GM19193 (cell line): Measurements from ENCODE around the gene MGAT4A.

Experiments
- POLR2A ChIP-seq: IDR thresholded peaks from 4 replicates; pipeline ENCODE4 v1.6.1; 2011; ENCODE audit not compliant: insufficient read depth, insufficient read length; ENCODE audit errors: extremely low read depth

The MGAT4A gene

DNA sequence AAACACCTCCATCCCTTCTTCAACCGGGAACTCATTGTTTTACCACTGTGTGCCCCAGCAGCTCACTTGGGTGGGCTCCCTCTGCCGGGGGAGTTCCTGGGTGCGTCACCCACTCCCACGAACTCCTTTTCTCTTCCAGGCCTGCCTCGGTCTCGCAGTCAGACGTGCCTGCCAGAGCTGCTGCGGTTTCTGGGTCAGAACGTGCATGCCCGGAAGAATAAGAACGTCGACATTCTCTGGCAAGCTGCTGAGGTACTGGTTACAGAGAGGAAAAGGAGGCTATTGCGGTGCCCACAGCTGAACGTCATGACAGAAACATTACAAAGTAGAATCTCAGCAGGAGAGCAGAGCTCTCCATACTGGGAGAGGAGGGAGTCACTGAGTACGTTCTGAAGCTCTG lies 158.3 kb downstream of the MGAT4A start:
- no peak for TF ChIP-seq POLR2A

DNA sequence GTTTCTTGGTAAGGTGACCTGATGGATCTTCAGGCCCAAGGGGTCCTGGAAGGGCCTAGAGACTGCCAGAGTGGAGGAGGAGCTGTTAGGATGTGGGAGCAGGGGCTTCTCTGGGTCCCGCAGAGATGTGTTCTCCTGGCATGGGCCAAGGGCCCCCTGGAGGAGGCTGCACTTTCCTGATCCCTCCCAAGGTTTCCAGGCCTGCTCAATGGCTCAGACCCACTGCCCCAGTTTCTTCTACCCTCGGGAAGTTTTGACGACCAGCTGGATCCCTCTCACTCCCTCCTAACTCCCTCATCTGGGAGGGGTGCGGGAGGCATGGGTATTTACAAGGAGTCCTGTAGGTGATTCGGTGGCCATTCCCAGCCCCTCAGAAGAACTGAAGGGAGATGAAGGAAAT lies 158.7 kb downstream of the MGAT4A start:
- no peak for TF ChIP-seq POLR2A

DNA sequence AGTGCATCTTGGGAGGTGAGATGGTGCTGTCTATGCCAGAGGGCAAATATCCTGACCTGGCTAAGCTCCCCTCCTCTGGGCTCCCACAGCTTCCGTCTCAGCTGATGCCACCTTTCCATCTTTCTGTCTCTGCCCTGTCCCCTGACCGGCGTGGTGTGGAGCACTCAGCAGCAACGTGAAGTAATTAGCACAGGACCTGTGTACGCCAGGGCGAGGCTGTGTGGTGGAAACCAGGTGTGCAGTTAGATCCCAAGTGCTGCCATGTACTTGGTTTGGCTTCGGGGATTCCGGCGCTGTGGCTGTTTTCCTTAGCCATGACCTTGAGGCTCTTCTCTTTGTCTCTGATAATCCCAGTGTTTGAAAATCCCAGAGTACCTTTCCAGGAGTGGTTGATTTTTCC lies 159.1 kb downstream of the MGAT4A start:
- TF ChIP-seq POLR2A, result no peak

DNA sequence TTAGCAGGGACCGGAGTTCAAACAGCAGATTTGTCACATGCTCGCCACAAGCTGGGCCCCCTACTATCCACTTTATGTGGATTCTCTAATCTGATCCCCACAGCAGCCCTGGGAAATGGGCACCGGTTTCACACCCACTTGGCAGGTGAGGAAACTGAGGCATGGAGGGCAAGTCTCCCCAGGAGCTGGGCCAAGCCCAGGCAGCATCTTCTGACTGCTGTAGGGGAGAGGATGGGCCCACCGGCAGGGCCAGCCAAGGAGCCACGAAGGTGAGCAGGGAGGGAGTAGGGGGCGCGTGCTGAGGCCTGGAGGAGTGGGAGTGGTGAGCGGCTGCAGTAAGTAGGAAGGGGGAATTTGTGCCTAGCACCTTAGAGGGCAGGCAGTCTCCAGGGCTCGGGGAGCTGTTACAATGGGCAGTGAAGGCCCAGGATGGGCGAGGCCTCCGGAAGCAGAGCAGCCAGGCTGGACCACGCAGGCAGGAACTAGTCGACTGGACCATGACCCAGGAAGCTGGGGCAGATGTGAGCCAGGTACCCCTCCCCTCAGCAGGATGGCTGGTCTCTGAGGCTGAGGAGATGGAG lies 159.7 kb downstream of the MGAT4A start:
- no peak for TF ChIP-seq POLR2A

DNA sequence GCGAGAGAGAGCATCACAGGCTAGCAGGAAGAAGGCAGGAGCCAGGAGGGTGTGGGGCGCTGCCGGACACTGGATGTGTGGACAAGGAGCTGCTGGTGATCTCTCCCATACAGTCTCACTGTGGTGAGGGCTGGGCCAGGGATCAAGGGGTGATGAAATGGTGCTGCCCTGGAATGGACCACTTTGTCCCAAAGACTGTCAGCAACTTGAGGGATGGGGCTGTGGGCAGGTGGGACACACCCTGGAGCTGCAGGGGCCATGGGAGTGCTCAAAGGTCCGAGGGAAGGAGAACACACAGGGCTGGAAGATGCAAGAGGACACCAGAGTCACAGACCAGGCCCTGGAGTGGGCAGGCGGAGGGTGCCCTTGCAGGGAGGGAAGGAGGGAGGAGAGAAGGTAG lies 160.6 kb downstream of the MGAT4A start:
- no peak for TF ChIP-seq POLR2A

DNA sequence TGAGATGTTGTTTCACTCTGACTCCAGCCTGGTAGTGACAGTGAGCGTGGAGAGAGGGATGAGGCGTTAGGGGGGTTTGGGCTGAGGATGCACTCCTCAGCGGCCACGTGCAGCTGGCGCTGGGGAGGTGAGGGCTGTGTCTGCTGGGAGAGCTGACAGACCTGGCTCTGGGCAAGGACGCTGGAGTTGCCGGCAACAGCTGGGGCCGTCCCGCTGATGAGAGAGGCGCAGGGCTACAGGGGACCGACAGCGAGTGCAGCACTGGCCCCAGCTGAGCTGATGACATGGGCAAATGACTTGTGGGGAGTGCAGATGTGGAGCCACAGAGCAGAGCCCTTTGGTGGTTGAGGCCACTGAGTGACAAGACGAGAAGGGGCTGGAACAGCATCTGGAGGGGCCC lies 161.0 kb downstream of the MGAT4A start:
- no peak for TF ChIP-seq POLR2A

DNA sequence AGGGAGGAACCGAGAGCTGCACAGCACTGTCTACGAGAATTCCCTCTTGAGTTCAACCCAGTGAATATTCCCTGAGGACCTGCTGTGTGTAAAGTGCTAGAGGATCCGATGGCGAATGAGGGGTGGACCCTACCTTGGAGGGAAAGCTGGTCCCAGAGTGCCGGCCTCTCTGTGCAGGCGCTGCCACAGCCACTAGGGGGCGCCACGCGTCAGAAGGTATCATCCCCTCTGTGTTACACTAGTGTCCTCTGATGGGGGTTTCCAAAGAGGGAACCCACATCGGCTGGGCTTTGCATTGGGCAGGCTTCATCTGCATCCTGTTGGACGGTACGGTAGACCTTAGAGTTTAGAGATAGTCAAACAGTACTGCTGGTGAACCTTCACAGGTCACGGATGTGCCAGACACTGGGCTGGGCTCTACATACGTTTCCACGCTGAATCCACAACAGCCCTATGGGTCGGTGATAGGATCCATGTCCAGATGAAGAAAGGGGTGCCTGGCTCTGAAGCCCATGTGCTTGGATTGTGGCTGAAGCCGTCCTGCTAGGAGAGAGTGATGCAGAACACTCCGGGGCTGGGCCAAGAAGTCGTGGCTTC lies 161.6 kb downstream of the MGAT4A start:
- TF ChIP-seq POLR2A, result no peak
